Measurements from ENCODE around the gene GTF2IRD1. TPM values are rescaled to one million over a fixed set of nuclear protein-coding genes. Genes with fewer than 3 reads are reported as not detected.

Gene GTF2IRD1
- polyA plus RNA-seq, 3 donors: not detected

DNA sequence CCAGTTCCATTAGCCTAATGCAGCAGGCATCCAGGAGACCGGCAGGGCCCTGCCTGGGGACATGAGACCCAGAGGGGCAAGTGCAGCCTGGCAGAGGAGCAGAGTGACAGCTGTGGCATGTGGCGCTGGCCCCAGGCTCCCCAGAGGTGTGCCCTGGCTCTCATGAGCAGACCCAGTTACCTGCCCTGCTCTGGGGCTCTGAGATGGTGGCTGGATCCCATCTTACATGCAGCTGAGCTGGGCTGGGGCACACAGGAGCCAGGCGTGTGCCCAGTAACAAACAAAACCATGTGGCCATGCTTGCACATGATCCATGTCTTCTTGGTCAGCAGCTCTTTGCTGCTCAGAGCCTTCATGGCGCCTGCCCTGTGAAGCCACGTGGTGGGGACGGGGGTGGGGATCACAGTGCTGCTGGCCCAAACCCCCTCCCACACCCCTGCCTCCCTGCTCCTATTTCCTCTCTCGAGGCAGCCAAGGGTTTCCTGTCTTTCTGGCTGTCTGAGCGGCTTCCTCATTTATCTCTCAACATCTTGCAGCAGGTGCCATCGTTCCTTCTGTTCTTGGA lies 163.6 kb downstream of the GTF2IRD1 start:
- no peaks in the 10 kb centered on the region for H4K20me1 ChIP-seq (ENCODE audit: insufficient read depth, low read length)
- Mint-ChIP-seq H3K27ac (peak overlapping the region in 4 of 7 donors; percentile 7 to 73 (median 48)), H3K4me1 (peaks cover 24% of the 10 kb centered on the region), H3K4me3 (peak overlapping the region; percentile 65 to 90), H3K27me3 (ENCODE audit: low read depth in 3 of 3) (peaks cover 0 to 4% (median 2%) of the 10 kb centered on the region in 3 donors), H3K9me3 (no peaks in the 10 kb centered on the region), H3K36me3 (no peaks in the 10 kb centered on the region)
- peak overlapping the region; percentile 64 for H3K4me2 ChIP-seq (replicated peaks; ENCODE audit: extremely low read depth, low read length, poor library complexity, severe bottlenecking)
- H3K4me1 ChIP-seq (ENCODE audit: control insufficient read depth in 1 of 2, insufficient read depth in 2 of 2, low read length in 2 of 2): peaks cover 16 to 19% of the 10 kb centered on the region in 2 donors
- peak overlapping the region in 1 of 2 donors; percentile 17 for H3K27ac ChIP-seq (ENCODE audit: low read depth in 1 of 2, low read length in 2 of 2)
- H2AFZ ChIP-seq (ENCODE audit: insufficient read depth, low read depth, low read length, poor library complexity, severe bottlenecking): peak overlapping the region; percentile 79
- DNase-seq: peak; percentile 37 to 58 (median 44)
- no peaks in the 10 kb centered on the region for H3K9me3 ChIP-seq (replicated peaks in 1 of 2; ENCODE audit: control insufficient read depth in 1 of 2, insufficient read depth in 1 of 2, low read length in 2 of 2)
- TF ChIP-seq, protein P1, sequence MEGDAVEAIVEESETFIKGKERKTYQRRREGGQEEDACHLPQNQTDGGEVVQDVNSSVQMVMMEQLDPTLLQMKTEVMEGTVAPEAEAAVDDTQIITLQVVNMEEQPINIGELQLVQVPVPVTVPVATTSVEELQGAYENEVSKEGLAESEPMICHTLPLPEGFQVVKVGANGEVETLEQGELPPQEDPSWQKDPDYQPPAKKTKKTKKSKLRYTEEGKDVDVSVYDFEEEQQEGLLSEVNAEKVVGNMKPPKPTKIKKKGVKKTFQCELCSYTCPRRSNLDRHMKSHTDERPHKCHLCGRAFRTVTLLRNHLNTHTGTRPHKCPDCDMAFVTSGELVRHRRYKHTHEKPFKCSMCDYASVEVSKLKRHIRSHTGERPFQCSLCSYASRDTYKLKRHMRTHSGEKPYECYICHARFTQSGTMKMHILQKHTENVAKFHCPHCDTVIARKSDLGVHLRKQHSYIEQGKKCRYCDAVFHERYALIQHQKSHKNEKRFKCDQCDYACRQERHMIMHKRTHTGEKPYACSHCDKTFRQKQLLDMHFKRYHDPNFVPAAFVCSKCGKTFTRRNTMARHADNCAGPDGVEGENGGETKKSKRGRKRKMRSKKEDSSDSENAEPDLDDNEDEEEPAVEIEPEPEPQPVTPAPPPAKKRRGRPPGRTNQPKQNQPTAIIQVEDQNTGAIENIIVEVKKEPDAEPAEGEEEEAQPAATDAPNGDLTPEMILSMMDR (IDR thresholded peaks at IDR 0.05): no peak
- H3K27me3 ChIP-seq (ENCODE audit: control insufficient read depth in 2 of 2, insufficient read depth in 2 of 2, low read length in 2 of 2): no peaks in the 10 kb centered on the region
- no peaks in the 10 kb centered on the region for H3K36me3 ChIP-seq (replicated peaks in 1 of 2; ENCODE audit: control insufficient read depth in 1 of 2, insufficient read depth in 2 of 2, low read length in 2 of 2)
- intact Hi-C loops (cut with micrococcal nuclease): loop anchor here in 1 of 2 donors (10.0 kb wide), 1 partner anchor 48 kb away; no protein-coding TSS in a partner anchor
- H3K79me2 ChIP-seq (ENCODE audit: insufficient read depth, low read length): no peaks in the 10 kb centered on the region
- peak overlapping the region in 1 of 3 experiments; percentile 56 for H3K4me3 ChIP-seq (replicated peaks in 1 of 3; ENCODE audit: low read depth in 2 of 3, low read length in 3 of 3)
- H3K9ac ChIP-seq (ENCODE audit: insufficient read depth, low read length, poor library complexity, severe bottlenecking): peak overlapping the region; percentile 15
- WGBS (ENCODE audit: insufficient coverage): 75% methylated on average over 3 of the region's 9 CpGs

DNA sequence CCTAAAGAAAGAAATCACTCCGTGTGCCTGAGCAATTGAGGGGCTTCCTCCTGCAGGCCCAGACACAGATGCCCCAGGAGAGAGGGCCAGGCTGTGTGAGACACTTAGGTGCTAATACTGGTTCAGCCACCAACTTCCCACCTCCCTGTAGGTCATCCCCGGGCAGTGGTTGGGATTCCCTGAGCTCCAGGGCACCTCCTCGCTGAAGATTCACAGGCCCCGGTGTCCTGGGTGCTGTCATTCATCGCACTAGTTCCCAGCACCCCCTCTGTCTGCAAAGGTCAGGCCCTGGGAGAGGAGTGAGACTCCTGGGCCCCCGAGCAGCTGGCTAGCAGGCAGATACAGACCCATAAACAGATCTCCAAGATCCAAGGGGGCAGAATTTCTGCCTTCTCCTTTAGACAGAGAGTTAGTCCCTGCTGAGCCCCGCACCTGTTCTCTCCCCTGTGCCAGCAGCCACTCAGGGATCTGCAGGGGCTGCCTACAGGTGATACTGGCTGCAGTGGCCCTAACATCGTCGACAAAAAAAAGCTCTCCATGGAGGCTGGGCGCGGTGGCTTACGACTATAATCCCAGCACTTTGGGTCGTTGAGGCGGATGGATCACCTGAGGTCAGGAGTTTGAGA lies 165.6 kb downstream of the GTF2IRD1 start:
- no peak overlapping the region for H3K9ac ChIP-seq (ENCODE audit: insufficient read depth, low read length, poor library complexity, severe bottlenecking)
- peaks cover 21% of the 10 kb centered on the region for H3K4me1 Mint-ChIP-seq
- no peak for DNase-seq
- H3K79me2 ChIP-seq (ENCODE audit: insufficient read depth, low read length): no peaks in the 10 kb centered on the region
- no peaks in the 10 kb centered on the region for H3K36me3 ChIP-seq (replicated peaks in 1 of 2; ENCODE audit: control insufficient read depth in 1 of 2, insufficient read depth in 2 of 2, low read length in 2 of 2)
- H3K27me3 ChIP-seq (ENCODE audit: control insufficient read depth in 2 of 2, insufficient read depth in 2 of 2, low read length in 2 of 2): no peaks in the 10 kb centered on the region
- H3K4me3 Mint-ChIP-seq: no peak overlapping the region
- 92% methylated on average over 9 of the region's 14 CpGs for WGBS (ENCODE audit: insufficient coverage)
- TF ChIP-seq, protein P1 (IDR thresholded peaks at IDR 0.05): no peak
- H3K4me1 ChIP-seq (ENCODE audit: control insufficient read depth in 1 of 2, insufficient read depth in 2 of 2, low read length in 2 of 2): peaks cover 16 to 19% of the 10 kb centered on the region in 2 donors
- H2AFZ ChIP-seq (ENCODE audit: insufficient read depth, low read depth, low read length, poor library complexity, severe bottlenecking): no peak overlapping the region
- H3K27me3 Mint-ChIP-seq (ENCODE audit: low read depth in 3 of 3): peaks cover 0 to 2% (median 0%) of the 10 kb centered on the region in 3 donors
- intact Hi-C loops (cut with micrococcal nuclease): loop anchor here in 1 of 2 donors (10.0 kb wide), 1 partner anchor 45 kb away; no protein-coding TSS in a partner anchor
- H3K27ac ChIP-seq (ENCODE audit: low read depth in 1 of 2, low read length in 2 of 2): no peak overlapping the region
- H3K9me3 ChIP-seq (replicated peaks in 1 of 2; ENCODE audit: control insufficient read depth in 1 of 2, insufficient read depth in 1 of 2, low read length in 2 of 2): no peaks in the 10 kb centered on the region
- H3K9me3 Mint-ChIP-seq: no peaks in the 10 kb centered on the region
- no peaks in the 10 kb centered on the region for H3K36me3 Mint-ChIP-seq
- H3K4me3 ChIP-seq (replicated peaks in 1 of 3; ENCODE audit: low read depth in 2 of 3, low read length in 3 of 3): no peak overlapping the region
- no peaks in the 10 kb centered on the region for H4K20me1 ChIP-seq (ENCODE audit: insufficient read depth, low read length)
- peak overlapping the region in 1 of 7 donors; percentile 19 for H3K27ac Mint-ChIP-seq
- H3K4me2 ChIP-seq (replicated peaks; ENCODE audit: extremely low read depth, low read length, poor library complexity, severe bottlenecking): no peak overlapping the region

Data from CD14-positive monocyte (primary cell).